OCI-LY7 (cell line): ENCODE results near the gene ROMO1. TPM values are rescaled to one million over a fixed set of nuclear protein-coding genes. Genes with fewer than 3 reads are reported as not detected.

Source experiments
- BruUV-seq: library from RNA; stranded (reverse); fragments of 400-500 nt; replicated peaks from 2 replicates; lab custom pipeline; 2021; lab: Mats Ljungman, UMichigan
- CTCF ChIA-PET: fragments of 300-600 bp; sonication (Branson Sonifier 250); formaldehyde crosslinking; loops from one replicate; lab custom pipeline; 2022; ENCODE audit warnings: antibody characterized with exemption; ENCODE audit not compliant: unreplicated experiment; lab: Charles Lee
- POLR2A ChIA-PET: fragments of 300-600 bp; sonication (Branson Sonifier 250); formaldehyde crosslinking; loops from one replicate; lab custom pipeline; 2022; ENCODE audit warnings: antibody characterized with exemption; lab: Charles Lee
- DNase-seq: peaks from one replicate; pipeline ENCODE4 v3.0.0-alpha.2; 2015; ENCODE audit warnings: low spot score
- H2AFZ ChIP-seq: fragments of 200-600 bp; sonication (generic), shearing (Covaris generic); 2 replicates; pipeline ENCODE4 v1.6.1; 2014; ENCODE audit warnings: mild to moderate bottlenecking, antibody characterized with exemption, low read length, moderate library complexity
- H3K27ac ChIP-seq: fragments of 200-600 bp; sonication (generic); 2 replicates; pipeline ENCODE4 v1.5.1; 2014; ENCODE audit warnings: mixed run types, low read depth, mild to moderate bottlenecking, moderate library complexity, low read length, inconsistent platforms; ENCODE audit not compliant: poor library complexity, severe bottlenecking
- H3K36me3 ChIP-seq: fragments of 200-600 bp; sonication (generic); 2 replicates; pipeline ENCODE4 v1.6.1; 2014; ENCODE audit warnings: mild to moderate bottlenecking, antibody characterized with exemption, low read length, moderate library complexity, mixed read lengths; ENCODE audit not compliant: insufficient read depth
- H3K4me1 ChIP-seq: fragments of 200-600 bp; sonication (generic); 2 replicates; pipeline ENCODE4 v1.5.1; 2014; ENCODE audit warnings: mild to moderate bottlenecking, low read length; ENCODE audit not compliant: insufficient read depth, poor library complexity, severe bottlenecking
- H3K4me2 ChIP-seq: fragments of 200-600 bp; sonication (generic); 2 replicates; pipeline ENCODE4 v1.6.1; 2014; ENCODE audit warnings: mild to moderate bottlenecking, low read length
- H3K4me3 ChIP-seq: fragments of 200-600 bp; sonication (generic); 2 replicates; pipeline ENCODE4 v1.5.1; 2014; ENCODE audit warnings: mild to moderate bottlenecking, low read depth, low read length; ENCODE audit not compliant: poor library complexity, severe bottlenecking
- H3K79me2 ChIP-seq: fragments of 200-600 bp; sonication (generic); 2 replicates; pipeline ENCODE4 v1.6.1; 2016; ENCODE audit warnings: low read depth, mild to moderate bottlenecking, low read length, moderate library complexity, mixed read lengths; ENCODE audit not compliant: insufficient read depth
- H3K9me2 ChIP-seq: fragments of 200-600 bp; sonication (generic); 2 replicates; pipeline ENCODE4 v1.6.1; 2016; ENCODE audit warnings: mild to moderate bottlenecking, low read length, mixed read lengths; ENCODE audit not compliant: insufficient read depth
- H3K9me3 ChIP-seq: fragments of 200-600 bp; sonication (generic); 2 replicates; pipeline ENCODE4 v1.6.1; 2014; ENCODE audit warnings: mild to moderate bottlenecking, mixed run types, low read length, mixed read lengths
- H4K20me1 ChIP-seq: fragments of 200-600 bp; sonication (generic); 2 replicates; pipeline ENCODE4 v1.6.1; 2014; ENCODE audit warnings: mild to moderate bottlenecking, antibody characterized with exemption, low read length, moderate library complexity, mixed read lengths; ENCODE audit not compliant: insufficient read depth
- CTCF ChIP-seq: fragments of 200-600 bp; sonication (generic); conservative IDR thresholded peaks from 2 replicates; pipeline ENCODE4 v1.5.1; 2014; ENCODE audit warnings: mild to moderate bottlenecking, antibody characterized with exemption, low read length, moderate library complexity, mixed read lengths
- EZH2phosphoT487 ChIP-seq: fragments of 200-600 bp; sonication (generic); IDR thresholded peaks from 2 replicates; pipeline ENCODE4 v1.6.1; 2018; ENCODE audit warnings: low read depth, borderline replicate concordance, mild to moderate bottlenecking, mixed run types, antibody characterized with exemption, low read length, moderate library complexity, mixed read lengths
- intact Hi-C: fragments of 100-400 bp; cut with micrococcal nuclease; formaldehyde crosslinking; loops from one replicate; pipeline ENCODE4 v1.10.0; 2022; ENCODE audit not compliant: unreplicated experiment
- total RNA-seq, 2 experiments: library from RNA; depleted of rRNA in 1 of 2; stranded (reverse); fragments of >200 nt in 1 of 2; shearing (Covaris generic) in 1 of 2; gene quantifications; 2 replicates each; pipeline ENCODE4 v1.2.3, GENCODE V29; 2014 to 2022

The ROMO1 gene
- total RNA-seq, 2 experiments from 2014 or later: 164 to 393 TPM

DNA sequence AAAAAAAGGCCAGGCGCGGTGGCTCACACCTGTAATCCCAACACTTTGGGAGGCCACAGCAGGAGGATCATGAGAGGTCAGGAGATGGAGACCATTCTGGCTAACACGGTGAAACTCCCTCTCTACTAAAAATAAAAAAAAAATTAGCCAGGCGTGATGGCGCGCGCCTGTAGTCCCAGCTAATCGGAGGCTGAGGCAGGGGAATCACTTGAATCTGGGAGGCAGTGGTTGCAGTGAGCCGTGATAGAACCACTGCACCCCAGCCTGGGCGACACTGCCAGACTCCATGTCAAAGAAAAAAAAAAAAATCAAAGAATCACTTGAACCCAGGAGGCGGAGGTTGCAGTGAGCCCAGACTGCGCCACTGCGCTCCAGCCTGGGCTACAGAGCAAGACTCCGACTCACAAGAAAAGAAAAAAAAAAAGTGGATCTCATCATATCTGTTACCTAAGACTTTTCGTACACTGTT lies 38.7 kb downstream of the ROMO1 start:
- intact Hi-C loops: loop anchor here (5.0 kb wide), 1 partner anchor 36 kb away; no protein-coding TSS in a partner anchor
- CTCF ChIA-PET: no interaction called here

DNA sequence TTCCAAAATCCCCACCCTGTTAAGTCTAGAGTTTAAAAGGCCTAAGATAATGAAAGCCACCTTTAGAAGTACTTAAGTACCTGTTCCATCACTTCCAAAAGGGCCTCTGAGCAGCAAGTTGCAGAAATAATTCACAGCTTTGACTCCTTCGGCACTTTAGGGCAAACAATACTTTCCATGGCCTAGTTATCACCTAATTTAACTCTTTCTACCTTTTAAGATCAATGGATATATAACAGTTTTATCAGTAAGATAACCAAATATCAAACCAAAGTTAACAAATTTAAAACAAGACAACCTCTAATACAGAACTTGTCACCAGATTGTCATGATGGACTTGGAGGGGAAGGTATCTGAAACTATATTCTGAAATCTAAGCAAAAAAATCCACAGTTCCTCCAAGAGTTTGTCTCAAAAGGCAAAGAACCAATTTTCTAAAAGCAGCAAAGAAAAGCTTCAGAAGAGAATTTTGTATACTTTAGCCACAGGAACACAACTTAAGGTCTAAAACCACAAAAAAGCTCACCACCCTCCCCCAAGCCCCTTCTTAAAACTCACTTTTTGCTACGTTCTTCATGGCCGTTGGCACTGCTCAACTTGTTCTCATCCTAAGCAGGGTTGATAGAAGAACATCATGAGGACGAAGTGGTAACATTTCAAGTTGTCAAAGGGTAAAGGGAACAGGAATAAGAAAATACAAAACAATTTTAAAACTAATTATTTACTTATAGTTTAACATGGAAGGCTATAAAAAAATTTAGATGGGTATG lies 39.4 kb downstream of the ROMO1 start:
- Histone ChIP-seq H3K9me2 (no peaks in the 10 kb centered on the region), H3K9me3 (no peaks in the 10 kb centered on the region), H3K4me3 (peak overlapping the region; percentile 1), H3K4me1 (peaks cover 49% of the 10 kb centered on the region), H4K20me1 (peaks cover 59% of the 10 kb centered on the region), H3K36me3 (peaks cover 84% of the 10 kb centered on the region), H3K4me2 (peak overlapping the region; percentile 7; the same call in 1 of the 2 replicates), H2AFZ (no peak overlapping the region), H3K79me2 (peaks cover 94% of the 10 kb centered on the region), H3K27ac (no peak overlapping the region)
- no peak for TF ChIP-seq EZH2phosphoT487
- no peak for TF ChIP-seq CTCF
- BruUV-seq: no TSS peak
- CTCF ChIA-PET: no interaction called here
- POLR2A ChIA-PET: no interaction called here
- intact Hi-C loops: loop anchor here (5.0 kb wide), 1 partner anchor 36 kb away; no protein-coding TSS in a partner anchor
- no peak for DNase-seq

More for the DNA sequence above, 38.7 kb downstream of the ROMO1 start:
- Histone ChIP-seq H2AFZ (no peak overlapping the region), H3K9me3 (no peaks in the 10 kb centered on the region), H3K36me3 (peaks cover 91% of the 10 kb centered on the region), H3K9me2 (no peaks in the 10 kb centered on the region), H3K27ac (no peak overlapping the region), H3K4me2 (no peak overlapping the region), H3K4me3 (no peak overlapping the region), H4K20me1 (peaks cover 62% of the 10 kb centered on the region), H3K79me2 (peaks cover 95% of the 10 kb centered on the region), H3K4me1 (peaks cover 45% of the 10 kb centered on the region)
- no TSS peak for BruUV-seq
- POLR2A ChIA-PET: no interaction called here
- TF ChIP-seq CTCF: no peak
- no peak for TF ChIP-seq EZH2phosphoT487
- DNase-seq: no peak
